ENCODE data around the gene GCKR. TPM values are rescaled to one million over a fixed set of nuclear protein-coding genes. Genes with fewer than 3 reads are reported as not detected.

GCKR gene
- total RNA-seq, 1 experiment from 2014 or later, result 0.11 TPM

DNA sequence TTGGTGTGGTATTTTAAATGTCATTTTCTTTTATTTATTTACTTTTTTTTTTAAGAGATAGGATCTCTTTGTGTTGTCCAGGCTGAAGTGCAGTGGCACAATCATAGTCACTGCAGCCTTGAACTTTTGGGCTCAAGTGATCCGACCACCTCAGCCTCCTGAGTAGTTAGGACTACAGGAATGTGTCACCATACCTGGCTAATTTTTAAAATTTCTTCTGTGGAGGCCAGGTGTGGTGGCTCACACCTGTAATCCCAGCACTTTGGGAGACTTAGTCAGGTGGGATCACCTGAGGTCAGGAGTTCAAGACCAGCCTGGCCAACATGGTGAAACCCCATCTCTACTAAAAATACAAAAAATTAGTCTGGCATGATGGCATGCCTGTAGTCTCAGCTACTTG is 52.7 kb downstream of the GCKR start:
- no peak overlapping the region for H2BK20ac ChIP-seq (ENCODE audit: low read depth, low read length, poor library complexity, severe bottlenecking)
- no CpG with 5 or more reads among the region's 1 CpG for WGBS (ENCODE audit: extremely low coverage, insufficient read length, low lambda C conversion rate)
- H3K27me3 Mint-ChIP-seq (ENCODE audit: low read depth), result peaks cover 29% of the 10 kb centered on the region
- no peaks in the 10 kb centered on the region for H3K27me3 ChIP-seq (ENCODE audit: insufficient read depth, low read length)
- no peak overlapping the region for H2BK120ac ChIP-seq (ENCODE audit: low read depth, low read length, poor library complexity, severe bottlenecking)
- peaks cover 12 to 18% of the 10 kb centered on the region in 2 experiments for H3K9me3 Mint-ChIP-seq
- no peak overlapping the region for H3K18ac ChIP-seq (ENCODE audit: insufficient read length, low read depth, low read length)
- H2BK15ac ChIP-seq (ENCODE audit: low read depth, low read length), result no peak overlapping the region
- H4K8ac ChIP-seq (replicated peaks; ENCODE audit: insufficient read length, low read depth, low read length), result no peak overlapping the region
- H3K23ac ChIP-seq (ENCODE audit: insufficient read length, low read depth, low read length), result no peak overlapping the region
- no peak overlapping the region for H3K27ac ChIP-seq (ENCODE audit: insufficient read length, low read depth, low read length)
- H2BK5ac ChIP-seq (ENCODE audit: insufficient read length, low read length), result no peak overlapping the region
- H3K4ac ChIP-seq (ENCODE audit: low read depth, low read length), result no peak overlapping the region
- no peaks in the 10 kb centered on the region for H3K23me2 ChIP-seq (ENCODE audit: insufficient read length, low read depth, low read length, poor library complexity, severe bottlenecking)
- H4K91ac ChIP-seq (ENCODE audit: insufficient read length, low read depth, low read length), result no peak overlapping the region
- no peak overlapping the region for H2BK12ac ChIP-seq (ENCODE audit: insufficient read length, low read depth, low read length)
- H3K27ac Mint-ChIP-seq, result no peak overlapping the region
- no peaks in the 10 kb centered on the region for H3K4me1 Mint-ChIP-seq
- no peaks in the 10 kb centered on the region for H4K20me1 ChIP-seq (ENCODE audit: control insufficient read depth, insufficient read depth, insufficient read length)
- H3K79me1 ChIP-seq (ENCODE audit: insufficient read depth, low read depth, low read length, poor library complexity, severe bottlenecking), result no peaks in the 10 kb centered on the region
- no peak overlapping the region for H3K4me2 ChIP-seq (ENCODE audit: insufficient read depth, insufficient read length, low read length)
- H3K4me1 ChIP-seq (ENCODE audit: insufficient read depth, low read length), result no peaks in the 10 kb centered on the region
- no peak overlapping the region for H3K9ac ChIP-seq (ENCODE audit: extremely low read depth, insufficient read length, low read length)
- no peak overlapping the region for H4K5ac ChIP-seq (ENCODE audit: insufficient read length, low read depth, low read length)
- DNase-seq, result no peak
- no peaks in the 10 kb centered on the region; a peak in 2 of 7 replicates for H3K36me3 Mint-ChIP-seq (ENCODE audit: insufficient read depth in 1 of 3, low read depth in 3 of 3)
- H3K56ac ChIP-seq (ENCODE audit: insufficient read length, low read depth, low read length), result no peak overlapping the region
- H2AK5ac ChIP-seq (ENCODE audit: insufficient read length, low read length), result no peak overlapping the region
- no peak overlapping the region for H3K14ac ChIP-seq (ENCODE audit: insufficient read depth, low read length)
- H3K79me2 ChIP-seq (ENCODE audit: insufficient read depth, low read length), result no peaks in the 10 kb centered on the region
- H3T11ph ChIP-seq (ENCODE audit: low read length), result no peak overlapping the region
- TF ChIP-seq, protein P1, sequence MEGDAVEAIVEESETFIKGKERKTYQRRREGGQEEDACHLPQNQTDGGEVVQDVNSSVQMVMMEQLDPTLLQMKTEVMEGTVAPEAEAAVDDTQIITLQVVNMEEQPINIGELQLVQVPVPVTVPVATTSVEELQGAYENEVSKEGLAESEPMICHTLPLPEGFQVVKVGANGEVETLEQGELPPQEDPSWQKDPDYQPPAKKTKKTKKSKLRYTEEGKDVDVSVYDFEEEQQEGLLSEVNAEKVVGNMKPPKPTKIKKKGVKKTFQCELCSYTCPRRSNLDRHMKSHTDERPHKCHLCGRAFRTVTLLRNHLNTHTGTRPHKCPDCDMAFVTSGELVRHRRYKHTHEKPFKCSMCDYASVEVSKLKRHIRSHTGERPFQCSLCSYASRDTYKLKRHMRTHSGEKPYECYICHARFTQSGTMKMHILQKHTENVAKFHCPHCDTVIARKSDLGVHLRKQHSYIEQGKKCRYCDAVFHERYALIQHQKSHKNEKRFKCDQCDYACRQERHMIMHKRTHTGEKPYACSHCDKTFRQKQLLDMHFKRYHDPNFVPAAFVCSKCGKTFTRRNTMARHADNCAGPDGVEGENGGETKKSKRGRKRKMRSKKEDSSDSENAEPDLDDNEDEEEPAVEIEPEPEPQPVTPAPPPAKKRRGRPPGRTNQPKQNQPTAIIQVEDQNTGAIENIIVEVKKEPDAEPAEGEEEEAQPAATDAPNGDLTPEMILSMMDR (conservative IDR thresholded peaks at IDR 0.05), result no peak
- H3K9me3 ChIP-seq (ENCODE audit: control insufficient read depth, low read depth, low read length), result no peaks in the 10 kb centered on the region
- H3K4me3 Mint-ChIP-seq, result no peak overlapping the region
- H2AFZ ChIP-seq (ENCODE audit: low read length), result no peak overlapping the region

All from H9 (cell line).